ENCODE results near the gene NSD2. TPM values are rescaled to one million over a fixed set of nuclear protein-coding genes. Genes with fewer than 3 reads are reported as not detected.
A peak's percentile ranks its signal among the peaks of the same experiment; 100 is the strongest.

Gene NSD2
- total RNA-seq, result 10 to 100 TPM; 19.1 to 33.1 (median 28.8) TPM

DNA sequence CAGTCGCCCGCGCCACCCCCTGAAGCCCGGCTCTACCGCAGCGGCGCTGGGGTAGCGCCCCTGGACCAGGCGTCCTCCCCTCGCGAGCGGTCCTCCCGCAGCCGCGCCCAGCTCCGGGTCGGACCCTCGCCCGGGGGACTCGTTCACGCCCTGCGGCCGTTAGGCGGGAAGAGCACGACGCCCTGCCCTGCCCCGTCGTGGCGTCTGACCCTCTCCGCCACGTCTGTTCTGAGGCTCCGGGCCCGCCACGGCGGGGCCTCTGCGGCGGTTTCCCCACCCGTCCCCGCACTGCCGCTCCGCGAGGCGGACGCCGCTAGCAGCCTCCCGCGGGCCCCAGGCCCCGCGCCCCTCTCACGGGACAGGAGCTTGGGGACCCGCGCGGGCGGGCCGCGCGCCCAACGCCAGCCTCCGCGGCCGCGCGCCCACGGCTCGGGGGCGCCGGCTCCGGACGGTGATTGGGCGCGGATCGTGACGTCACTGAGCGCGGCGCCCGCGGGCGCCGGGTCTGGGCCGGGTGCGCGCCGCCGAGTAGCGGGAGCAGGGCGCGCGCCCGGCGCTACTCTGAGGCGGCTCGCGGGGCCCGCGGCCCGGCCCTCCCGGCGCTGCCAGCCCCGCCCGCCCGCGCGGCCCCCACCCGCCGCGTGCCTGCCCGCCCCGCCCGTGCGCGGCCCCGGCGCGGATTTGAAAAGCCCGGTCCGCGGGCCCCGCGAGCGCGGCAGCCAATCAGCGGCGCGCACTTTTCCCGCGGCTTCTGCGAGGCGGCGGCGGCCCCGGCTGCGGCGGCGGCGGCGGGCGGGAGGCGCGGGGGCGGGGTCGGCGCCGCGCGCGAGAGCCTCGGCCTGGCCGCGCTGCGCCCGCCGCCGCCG, at the start of gene NSD2:
Gene NSD2, plus strand, starts transcription at position 816 of the 866 bp plus-strand sequence. CDS start 29,262 bp downstream, outside the sequence.
- TF ChIP-seq, protein P1, sequence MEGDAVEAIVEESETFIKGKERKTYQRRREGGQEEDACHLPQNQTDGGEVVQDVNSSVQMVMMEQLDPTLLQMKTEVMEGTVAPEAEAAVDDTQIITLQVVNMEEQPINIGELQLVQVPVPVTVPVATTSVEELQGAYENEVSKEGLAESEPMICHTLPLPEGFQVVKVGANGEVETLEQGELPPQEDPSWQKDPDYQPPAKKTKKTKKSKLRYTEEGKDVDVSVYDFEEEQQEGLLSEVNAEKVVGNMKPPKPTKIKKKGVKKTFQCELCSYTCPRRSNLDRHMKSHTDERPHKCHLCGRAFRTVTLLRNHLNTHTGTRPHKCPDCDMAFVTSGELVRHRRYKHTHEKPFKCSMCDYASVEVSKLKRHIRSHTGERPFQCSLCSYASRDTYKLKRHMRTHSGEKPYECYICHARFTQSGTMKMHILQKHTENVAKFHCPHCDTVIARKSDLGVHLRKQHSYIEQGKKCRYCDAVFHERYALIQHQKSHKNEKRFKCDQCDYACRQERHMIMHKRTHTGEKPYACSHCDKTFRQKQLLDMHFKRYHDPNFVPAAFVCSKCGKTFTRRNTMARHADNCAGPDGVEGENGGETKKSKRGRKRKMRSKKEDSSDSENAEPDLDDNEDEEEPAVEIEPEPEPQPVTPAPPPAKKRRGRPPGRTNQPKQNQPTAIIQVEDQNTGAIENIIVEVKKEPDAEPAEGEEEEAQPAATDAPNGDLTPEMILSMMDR (IDR thresholded peaks at IDR 0.05), result no peak
- DNase-seq (ENCODE audit: low spot score) (peak; percentile 58), ATAC-seq (ENCODE audit: low FRiP score) (peak; percentile 86)

DNA sequence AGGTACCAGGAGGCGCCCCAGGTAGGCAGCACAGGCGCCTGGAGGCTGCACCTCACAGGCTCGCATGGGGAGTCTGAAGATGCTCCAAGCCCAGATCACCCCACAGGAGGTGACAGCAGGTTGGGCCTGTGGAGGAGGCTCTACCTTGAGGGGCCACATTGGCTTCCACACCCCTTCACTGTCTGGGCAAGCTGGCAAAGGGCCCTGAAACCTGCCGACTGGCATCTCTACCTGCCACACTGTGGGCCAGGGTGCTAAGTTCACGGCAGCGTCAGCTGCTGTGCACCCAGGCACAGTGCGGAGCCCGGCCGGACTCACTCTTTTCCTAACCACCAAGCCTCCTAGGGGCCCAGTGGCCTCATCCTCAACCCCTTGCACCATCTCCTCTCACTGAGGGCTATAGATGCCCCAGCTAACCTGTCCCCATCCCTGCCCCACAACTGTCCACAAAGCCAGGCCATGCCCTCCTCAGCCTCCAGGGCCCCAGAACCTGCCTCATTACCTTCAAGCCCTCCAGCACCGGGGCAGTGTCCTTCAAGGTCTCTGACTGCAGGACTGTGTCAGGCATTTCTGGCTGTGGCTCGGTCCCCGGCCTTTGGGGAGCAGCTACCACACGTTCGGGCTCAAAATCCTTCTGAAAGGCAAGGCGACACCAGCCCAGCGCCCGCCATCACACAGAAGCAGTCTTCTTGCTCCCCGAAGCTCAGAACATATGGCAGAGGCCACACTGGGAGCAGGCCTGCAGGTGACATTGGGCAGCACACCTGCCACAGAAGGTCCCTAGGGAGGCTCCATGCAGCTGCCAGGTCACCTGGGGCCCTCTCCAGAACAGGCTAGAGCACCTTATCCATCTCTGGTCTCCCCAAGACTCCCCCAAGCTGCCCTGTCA, 49.3 kb upstream of the NSD2 start:
- ATAC-seq (ENCODE audit: low FRiP score), result no peak
- TF ChIP-seq, protein P1 (IDR thresholded peaks at IDR 0.05), result no peak
- DNase-seq (ENCODE audit: low spot score), result no peak

DNA sequence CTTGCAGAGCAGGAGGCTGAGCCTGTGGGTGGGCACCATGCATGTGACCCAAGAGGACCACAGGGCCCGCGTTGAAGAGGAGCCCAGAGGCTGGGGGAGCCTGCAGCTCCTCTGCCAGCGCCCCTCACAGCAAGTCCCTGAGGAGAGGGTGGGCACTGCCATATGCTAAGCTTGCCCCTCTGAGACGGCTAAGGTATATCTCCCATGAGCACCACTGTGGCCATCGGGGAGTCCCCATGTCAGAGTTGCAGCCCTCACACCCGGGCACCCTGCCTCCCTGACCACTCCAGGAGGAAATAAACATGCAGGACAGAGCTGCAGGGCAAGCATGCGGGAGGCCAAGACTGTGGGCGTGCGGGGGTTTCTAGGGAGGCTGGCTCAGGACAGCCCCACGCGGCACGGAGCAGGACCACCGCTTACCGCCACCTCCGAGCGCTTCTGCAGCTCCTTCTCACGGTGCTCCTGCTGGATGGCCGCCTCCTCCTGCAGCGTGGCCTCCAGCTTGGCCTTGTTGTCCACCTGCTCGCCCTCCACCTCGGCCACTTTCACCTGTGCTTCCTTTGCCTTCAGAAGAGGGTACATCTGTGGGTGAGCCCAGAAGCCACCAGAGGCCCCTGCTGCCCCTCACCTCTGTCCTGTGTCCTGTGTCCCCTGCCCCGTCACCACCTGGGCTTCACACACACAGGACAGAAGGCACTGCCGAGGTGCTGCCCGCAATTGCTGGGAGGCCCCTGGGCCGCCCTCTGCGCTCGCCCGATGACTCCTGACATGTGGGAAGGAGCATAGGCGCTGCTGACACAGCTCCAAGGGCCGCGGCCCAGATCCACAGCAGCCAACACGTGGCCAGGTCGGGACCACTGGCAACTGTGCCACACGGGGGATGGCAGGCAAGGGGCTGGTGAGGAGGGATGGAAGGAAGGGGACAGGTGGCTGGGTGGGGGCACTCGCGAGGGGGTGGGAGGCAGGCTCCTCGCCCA, 48.3 kb upstream of the NSD2 start:
- TF ChIP-seq, protein P1 (IDR thresholded peaks at IDR 0.05), result no peak
- DNase-seq (ENCODE audit: low spot score) (no peak), ATAC-seq (ENCODE audit: low FRiP score) (no peak)

DNA sequence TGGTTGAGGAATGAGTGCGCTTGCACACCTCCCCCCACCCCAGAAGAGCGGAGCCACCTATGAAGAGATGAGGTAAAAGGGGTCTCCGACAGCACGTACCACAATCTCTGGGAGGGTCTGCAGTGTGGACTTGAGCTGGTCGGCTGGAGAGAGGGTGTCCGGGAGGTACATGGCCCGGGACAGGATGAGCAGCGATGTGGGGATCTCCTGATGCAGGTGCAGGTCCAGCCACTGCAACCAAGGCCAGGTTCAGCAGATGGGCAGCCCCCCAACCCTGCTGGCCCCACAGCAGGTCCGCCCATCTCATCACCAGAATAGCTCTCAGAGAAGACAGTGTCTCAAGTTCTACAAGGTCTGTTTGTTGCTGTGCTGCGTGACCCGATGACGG, 47.7 kb upstream of the NSD2 start:
- no peak for DNase-seq (ENCODE audit: low spot score)
- TF ChIP-seq, protein P1 (IDR thresholded peaks at IDR 0.05), result no peak
- no peak for ATAC-seq (ENCODE audit: low FRiP score)

DNA sequence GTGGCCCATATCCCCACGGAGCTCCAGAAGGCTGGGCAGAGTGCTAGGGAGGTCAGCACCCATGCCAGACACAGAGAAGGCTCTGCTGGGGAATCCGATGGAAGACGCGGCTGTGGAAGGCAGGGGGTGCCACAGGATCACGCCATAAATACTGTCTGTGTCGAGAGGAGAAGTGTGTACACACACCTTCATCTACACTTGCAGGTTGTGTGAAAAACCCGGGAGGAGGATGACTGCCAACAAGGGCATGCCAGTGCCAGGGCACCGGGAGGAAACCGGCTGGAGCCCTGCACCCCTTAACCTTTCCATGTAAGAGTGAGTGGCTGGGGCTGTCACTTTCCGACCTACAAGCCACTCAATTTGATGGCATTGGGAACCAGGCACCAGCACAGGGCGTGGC, 46.4 kb upstream of the NSD2 start:
- ATAC-seq (ENCODE audit: low FRiP score), result no peak
- DNase-seq (ENCODE audit: low spot score), result no peak
- TF ChIP-seq, protein P1 (IDR thresholded peaks at IDR 0.05), result no peak

DNA sequence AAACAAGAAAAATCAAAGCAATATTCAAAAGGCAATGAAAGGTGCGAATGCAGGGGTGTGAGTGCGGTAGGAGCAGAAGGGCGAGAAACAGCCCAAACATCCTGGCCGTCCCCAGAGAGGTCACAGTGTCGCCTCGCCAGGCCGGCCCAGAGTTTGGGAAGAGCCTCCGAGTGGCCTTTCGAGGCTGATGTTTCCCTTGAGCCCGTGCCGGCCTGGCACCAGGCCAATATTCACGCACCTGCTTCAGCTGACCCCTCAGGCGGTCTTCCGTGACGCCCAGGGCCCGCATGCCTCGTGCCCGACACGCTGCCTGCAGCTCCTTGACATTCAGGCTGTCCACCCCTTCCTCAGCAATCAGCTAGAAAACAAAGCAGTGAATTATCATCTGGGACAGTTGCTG, 45.9 kb upstream of the NSD2 start:
- TF ChIP-seq, protein P1 (IDR thresholded peaks at IDR 0.05), result no peak
- DNase-seq (ENCODE audit: low spot score) (no peak), ATAC-seq (ENCODE audit: low FRiP score) (no peak)
